ENCODE data around the gene IL3RA. TPM values are rescaled to one million over a fixed set of nuclear protein-coding genes. Genes with fewer than 3 reads are reported as not detected.

IL3RA gene
- not detected in 2 replicates for total RNA-seq (2014; rRNA removed; shearing (Covaris generic))

GRCh38 chrX:1336331-1336943, at the start of gene IL3RA:
TSS of gene IL3RA (plus strand) at chrX:1336785. CDS start at chrX:1341766, 4,981 bp downstream.

GRCh38 chrX:1391707-1392375, 55.3 kb downstream of the IL3RA start, which contains the start of gene SLC25A6:
TSS of gene SLC25A6 (minus strand) at chrX:1392113. CDS start at chrX:1392009, 104 bp downstream.

Small RNA genes within 50 kb of the gene (small RNA-seq; reads per million reads assigned to genes)
- gene MIR3690: not detected
- 0.13 reads per million for gene RNA5SP498

Other genes starting within 250 kb of the IL3RA start
- gene CRLF2, start 124.1 kb upstream of the IL3RA start, total RNA-seq (2014; rRNA removed; shearing (Covaris generic)): not detected in 2 replicates
- gene CSF2RA, start 68.0 kb upstream of the IL3RA start, total RNA-seq (2014; rRNA removed; shearing (Covaris generic)): 2.2 TPM in 2 replicates
- gene SLC25A6, start 55.3 kb downstream of the IL3RA start, total RNA-seq (2014; rRNA removed; shearing (Covaris generic)): 188 and 216 TPM in 2 replicates
- 6.7 and 7.7 TPM in 2 replicates for gene ASMTL, start 116.1 kb downstream of the IL3RA start, total RNA-seq (2014; rRNA removed; shearing (Covaris generic))
- gene P2RY8, start 200.4 kb downstream of the IL3RA start, total RNA-seq (2014; rRNA removed; shearing (Covaris generic)): not detected in 2 replicates